Panc1 (cell line): ENCODE results near the gene SAMD4B. TPM values are rescaled to one million over a fixed set of nuclear protein-coding genes. Genes with fewer than 3 reads are reported as not detected.

Experiments used
- ATAC-seq: fragments of 200-7000 bp; cut with Tn5 transposase; 2 replicates; pipeline ENCODE4 v1.9.1; 2020; ENCODE audit warnings: mild to moderate bottlenecking, moderate library complexity
- BruUV-seq: library from RNA; stranded (reverse); fragments of 400-500 nt; replicated peaks from 2 replicates; lab custom pipeline; 2021; lab: Mats Ljungman, UMichigan
- CTCF ChIA-PET: fragments of 300-600 bp; sonication (Branson Sonifier 250); formaldehyde crosslinking; loops from one replicate; lab custom pipeline; 2022; ENCODE audit warnings: antibody characterized with exemption; lab: Charles Lee
- POLR2A ChIA-PET: fragments of 300-600 bp; sonication (Branson Sonifier 250); formaldehyde crosslinking; loops from one replicate; lab custom pipeline; 2022; ENCODE audit warnings: antibody characterized with exemption; lab: Charles Lee
- DNase-seq: peaks from one replicate; pipeline ENCODE4 v3.0.0-alpha.2; 2010; ENCODE audit warnings: low read depth, low spot score
- H3K27ac ChIP-seq: 2 replicates; pipeline ENCODE4 v1.5.1; 2011; ENCODE audit warnings: mild to moderate bottlenecking, low read length, inconsistent platforms
- H3K27me3 ChIP-seq: fragments of 200-500 bp; sonication (Bioruptor generic); 2 replicates; pipeline ENCODE4 v1.6.0; 2014; ENCODE audit warnings: low read length, inconsistent platforms; ENCODE audit not compliant: control insufficient read depth, insufficient read depth
- H3K36me3 ChIP-seq: fragments of 200-500 bp; sonication (Bioruptor generic); 2 replicates; pipeline ENCODE4 v1.5.1; 2014; ENCODE audit warnings: inconsistent platforms, mild to moderate bottlenecking, low read length, moderate library complexity; ENCODE audit not compliant: control insufficient read depth, insufficient read depth
- H3K4me1 ChIP-seq: 2 replicates; pipeline ENCODE4 v1.5.1; 2011; ENCODE audit warnings: inconsistent platforms, mild to moderate bottlenecking, low read length, moderate library complexity; ENCODE audit not compliant: control insufficient read depth, insufficient read depth
- H3K4me3 ChIP-seq, 2 experiments: 2 replicates each; pipeline ENCODE4 v1.5.1; 2011 to 2012; ENCODE audit warnings: low read depth in 2 of 2, low read length in 2 of 2, mild to moderate bottlenecking in 2 of 2, inconsistent platforms in 1 of 2, moderate library complexity in 1 of 2
- H3K9me3 ChIP-seq: fragments of 200-500 bp; sonication (Bioruptor generic); 2 replicates; pipeline ENCODE4 v1.5.1; 2014; ENCODE audit warnings: low read depth, mild to moderate bottlenecking, inconsistent platforms, low read length, moderate library complexity; ENCODE audit not compliant: control insufficient read depth, insufficient read depth
- CTCF ChIP-seq: fragments of 450-650 bp; IDR thresholded peaks from 2 replicates; pipeline ENCODE4 v1.5.1; 2017; ENCODE audit warnings: mild to moderate bottlenecking
- POLR2AphosphoS5 ChIP-seq: IDR thresholded peaks from 2 replicates; pipeline ENCODE4 v1.6.1; 2012; ENCODE audit warnings: mild to moderate bottlenecking, low read depth, low read length, moderate library complexity
- REST ChIP-seq, 2 experiments: IDR thresholded peaks; 2 replicates each; pipeline ENCODE4 v1.6.1; 2011 to 2012; ENCODE audit warnings: low read depth in 2 of 2, control low read depth in 1 of 2, low read length in 1 of 2, mild to moderate bottlenecking in 1 of 2, moderate library complexity in 1 of 2; ENCODE audit not compliant: insufficient read depth in 1 of 2
- SIN3A ChIP-seq: IDR thresholded peaks from 2 replicates; pipeline ENCODE4 v1.6.1; 2012; ENCODE audit warnings: low read depth, mild to moderate bottlenecking, low read length, moderate library complexity, borderline replicate concordance; ENCODE audit not compliant: insufficient read depth
- TCF7L2 ChIP-seq: IDR thresholded peaks from 2 replicates; pipeline ENCODE4 v1.6.1; 2011; ENCODE audit warnings: mild to moderate bottlenecking, low read depth, low read length, inconsistent platforms
- in situ Hi-C: cut with HindIII; loops from 2 replicates; pipeline ENCODE4 v1.10.0; 2016; ENCODE audit warnings: low sequenced_read_pairs, low pct_unique_long_range_greater_than_20kb
- intact Hi-C: fragments of 100-400 bp; cut with micrococcal nuclease; formaldehyde crosslinking; loops from one replicate; pipeline ENCODE4 v1.10.0; 2022; ENCODE audit not compliant: unreplicated experiment
- total RNA-seq: library from RNA; stranded (reverse); gene quantifications from one replicate; pipeline ENCODE4 v1.2.1, GENCODE V29; 2021; ENCODE audit not compliant: unreplicated experiment

SAMD4B gene
- total RNA-seq, 1 experiment from 2014 or later, result 1,339 TPM

- H3K27me3 ChIP-seq, result no peaks in the 10 kb centered on the region
- H3K36me3 ChIP-seq, result peaks cover 71% of the 10 kb centered on the region
- H3K4me1 ChIP-seq, result no peaks in the 10 kb centered on the region
- TF ChIP-seq REST (IDR thresholded peaks at IDR 0.05; ENCODE audit: insufficient read depth in 1 of 2, low read depth in 2 of 2, low read length in 1 of 2) (no peak), TCF7L2 (no peak), SIN3A (no peak), CTCF (no peak), POLR2AphosphoS5 (no peak)
- no peaks in the 10 kb centered on the region for H3K9me3 ChIP-seq
- ATAC-seq (peak; percentile 2), DNase-seq (no peak)
- POLR2A ChIA-PET, result interaction anchor here (0.6 to 1.7 kb wide), 6 partner anchors 10 to 883 kb away, joined by 3 to 7 read pairs (median 5); partner anchors contain the start of genes MED29 and PAF1
- BruUV-seq, result TSS peak; percentile 25
- in situ Hi-C loops (no loop called here), intact Hi-C loops (no loop called here)
- no peak overlapping the region for H3K4me3 ChIP-seq
- CTCF ChIA-PET, result interaction anchor here (0.6 to 2.7 kb wide), 2 partner anchors 12 to 30 kb away, joined by 3 to 25 read pairs; partner anchors contain the start of gene SAMD4B
- no peak overlapping the region for H3K27ac ChIP-seq
Measured at GRCh38 chr19:39372047-39372802, 30.0 kb downstream of the SAMD4B start.

GRCh38 chr19:39372941-39373340, 30.7 kb downstream of the SAMD4B start:
- intact Hi-C loops, result no loop called here
- CTCF ChIA-PET, result interaction anchor here (0.7 to 2.0 kb wide), 4 partner anchors 10 to 392 kb away, joined by 3 to 6 read pairs (median 4); partner anchors contain the start of gene SAMD4B
- POLR2A ChIA-PET, result interaction anchor here (1.0 to 1.7 kb wide), 2 partner anchors 10 to 18 kb away, joined by 6 read pairs; partner anchors contain the start of gene MED29
- TF ChIP-seq TCF7L2 (no peak), REST (IDR thresholded peaks at IDR 0.05; ENCODE audit: insufficient read depth in 1 of 2, low read depth in 2 of 2, low read length in 1 of 2) (no peak), SIN3A (no peak), CTCF (no peak), POLR2AphosphoS5 (no peak)
- ATAC-seq (peak; percentile 8), DNase-seq (no peak)
- H3K4me3 ChIP-seq, result no peak overlapping the region
- in situ Hi-C loops, result no loop called here
- no peaks in the 10 kb centered on the region for H3K27me3 ChIP-seq
- no peak overlapping the region for H3K27ac ChIP-seq
- no peaks in the 10 kb centered on the region for H3K4me1 ChIP-seq
- H3K9me3 ChIP-seq, result no peaks in the 10 kb centered on the region
- peaks cover 77% of the 10 kb centered on the region for H3K36me3 ChIP-seq
- no TSS peak for BruUV-seq
